HepG2 (cell line): ENCODE data around the gene ZFAND4. TPM values are rescaled to one million over a fixed set of nuclear protein-coding genes. Genes with fewer than 3 reads are reported as not detected.

Experiments used
- EEA1 ChIP-seq: sonication (generic); formaldehyde crosslinking; IDR thresholded peaks from 2 replicates; pipeline ENCODE4 v1.5.1; 2020; ENCODE audit warnings: mild to moderate bottlenecking, missing genetic modification reagents, borderline replicate concordance
- HOXA7 ChIP-seq: sonication (generic); formaldehyde crosslinking; IDR thresholded peaks from 2 replicates; pipeline ENCODE4 v1.8.1; 2022; ENCODE audit warnings: mild to moderate bottlenecking, missing genetic modification reagents, moderate library complexity
- KLF6 ChIP-seq: IDR thresholded peaks from 2 replicates; pipeline ENCODE4 v1.8.0; 2016; ENCODE audit warnings: missing biosample characterization, missing genetic modification reagents
- NAIF1 ChIP-seq: sonication (generic); formaldehyde crosslinking; IDR thresholded peaks from 2 replicates; pipeline ENCODE4 v1.5.0; 2020; ENCODE audit warnings: mild to moderate bottlenecking, missing genetic modification reagents, borderline replicate concordance
- NFE2L2 ChIP-seq: fragments of 150-350 bp; IDR thresholded peaks from 2 replicates; pipeline ENCODE4 v1.6.1; 2014; ENCODE audit warnings: low read length
- NONO ChIP-seq, 2 experiments: fragments of 450-650 bp in 1 of 2; sonication (generic) in 1 of 2; formaldehyde crosslinking in 1 of 2; IDR thresholded peaks in 1 of 2; conservative IDR thresholded peaks in 1 of 2; 2 replicates each; pipeline versions ENCODE4 v1.6.1 to v1.8.0; 2017 to 2022; ENCODE audit warnings: mild to moderate bottlenecking in 1 of 2, missing genetic modification reagents in 1 of 2, moderate library complexity in 1 of 2
- ONECUT2 ChIP-seq: sonication (generic); formaldehyde crosslinking; IDR thresholded peaks from 2 replicates; pipeline ENCODE4 v1.4.0; 2020; ENCODE audit warnings: missing genetic modification reagents
- SMARCC2 ChIP-seq: fragments of 450-650 bp; IDR thresholded peaks from 2 replicates; pipeline ENCODE4 v1.6.1; 2017; ENCODE audit warnings: antibody characterized with exemption, mild to moderate bottlenecking
- SSRP1 ChIP-seq: IDR thresholded peaks from 2 replicates; pipeline ENCODE4 v1.6.1; 2016; ENCODE audit warnings: control low read depth
- STAG1 ChIP-seq: sonication (generic); formaldehyde crosslinking; IDR thresholded peaks from 2 replicates; pipeline ENCODE4 v1.4.0; 2020; ENCODE audit warnings: missing genetic modification reagents
- ZNF547 ChIP-seq: sonication (generic); formaldehyde crosslinking; IDR thresholded peaks from 2 replicates; pipeline ENCODE4 v1.5.1; 2020; ENCODE audit warnings: mild to moderate bottlenecking, missing genetic modification reagents
- ZNF557 ChIP-seq: sonication (generic); formaldehyde crosslinking; IDR thresholded peaks from 2 replicates; pipeline ENCODE4 v1.4.0; 2020; ENCODE audit warnings: missing genetic modification reagents
- ZNF577 ChIP-seq: sonication (generic); formaldehyde crosslinking; IDR thresholded peaks from 2 replicates; pipeline ENCODE4 v1.4.0; 2020; ENCODE audit warnings: mild to moderate bottlenecking, low read depth, missing genetic modification reagents, borderline replicate concordance
- ZNF709 ChIP-seq: sonication (generic); formaldehyde crosslinking; IDR thresholded peaks from 2 replicates; pipeline ENCODE4 v1.5.0; 2020; ENCODE audit warnings: mild to moderate bottlenecking, missing genetic modification reagents
- ZSCAN21 ChIP-seq: sonication (generic); formaldehyde crosslinking; IDR thresholded peaks from 2 replicates; pipeline ENCODE4 v1.8.0; 2022; ENCODE audit warnings: mild to moderate bottlenecking, missing genetic modification reagents, moderate library complexity, borderline replicate concordance
- polyA plus RNA-seq, 8 experiments: library from polyadenylated mRNA; depleted of rRNA in 3 of 8; stranded (reverse) in 7 of 8; unstranded in 1 of 8; fragments of >200 nt; fragmentation: Illumina TruSeq in 4 of 8; extraction: Trizol in 4 of 8; gene quantifications; 2 replicates each; pipeline versions ENCODE4 v1.2.1 to v1.2.3, GENCODE V29; 2011 to 2016; ENCODE audit warnings: low read depth in 4 of 8, missing spikeins in 1 of 8, mixed read lengths in 1 of 8; ENCODE audit not compliant: insufficient read depth in 1 of 8
- total RNA-seq, 5 experiments: library from RNA; depleted of rRNA; stranded (reverse); fragments of >200 nt; fragmentation: Illumina TruSeq; extraction: Trizol; gene quantifications; 2 replicates each; pipeline ENCODE4 v1.2.3, GENCODE V29; 2016; ENCODE audit warnings: low read depth in 1 of 5
- TF ChIP-seq, protein P1 (sequence below), 2 experiments: sonication (generic) in 1 of 2; formaldehyde crosslinking in 1 of 2; IDR thresholded peaks; 2 replicates each; pipeline versions ENCODE4 v1.6.1 to v1.9.0; 2014 to 2022; ENCODE audit warnings: antibody characterized with exemption in 1 of 2, borderline replicate concordance in 1 of 2, inconsistent platforms in 1 of 2, low read depth in 1 of 2, missing genetic modification reagents in 1 of 2
- TF ChIP-seq, protein P2 (sequence below): IDR thresholded peaks from 2 replicates; pipeline ENCODE4 v1.6.1; 2016; ENCODE audit warnings: low read depth, missing genetic modification reagents, missing compliant biosample characterization

ZFAND4 gene
- total and polyA plus RNA-seq, 2 of the 13 experiments (the other 11 are each of a cell fraction or from before 2014, with no cell fraction given), result 2.9 to 9.2 TPM

DNA sequence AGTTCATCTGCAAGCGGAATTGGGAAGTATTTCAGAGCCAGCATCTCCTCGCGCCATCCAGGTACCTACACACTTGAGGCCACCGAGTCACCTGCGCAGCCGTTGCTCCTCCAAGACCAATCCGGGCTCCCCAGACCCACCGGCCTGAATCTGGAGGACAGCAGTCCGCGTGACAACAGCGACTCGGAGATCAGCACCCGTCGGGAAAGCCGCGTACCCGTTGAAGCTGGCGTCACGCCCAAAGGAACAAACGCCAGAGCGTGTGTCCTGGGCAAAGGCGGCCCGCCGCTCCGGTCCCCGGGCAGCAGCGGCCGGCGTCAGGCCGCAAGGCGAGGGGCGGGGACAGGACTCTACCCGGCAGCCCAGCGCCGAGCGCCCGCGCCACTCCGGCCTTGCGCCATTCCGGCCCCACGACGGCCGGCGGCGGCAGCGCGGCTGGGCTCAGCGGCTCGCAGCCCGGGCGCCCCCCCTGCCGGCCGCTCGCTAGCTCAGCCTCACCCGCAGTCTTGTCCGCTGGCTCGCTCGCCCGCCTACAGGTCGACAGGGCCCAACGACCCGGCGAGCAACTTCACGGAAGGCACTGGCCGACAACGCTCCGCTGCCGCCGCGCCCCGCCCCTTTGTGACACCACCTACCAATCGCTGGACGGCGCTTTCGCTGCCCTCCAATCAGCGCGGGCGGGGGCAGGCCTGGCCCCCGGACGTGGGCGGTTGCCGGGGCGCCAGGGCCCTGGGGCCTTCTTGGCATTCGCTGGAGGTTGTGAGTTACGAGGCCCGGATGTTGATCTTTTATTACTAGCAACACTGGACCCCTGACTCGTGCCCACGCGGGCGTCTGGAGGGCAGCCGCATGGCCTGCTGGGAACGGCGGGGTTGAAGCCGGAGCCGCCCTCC is at the start of gene ZFAND4 (continued):
- TF ChIP-seq, protein P1, sequence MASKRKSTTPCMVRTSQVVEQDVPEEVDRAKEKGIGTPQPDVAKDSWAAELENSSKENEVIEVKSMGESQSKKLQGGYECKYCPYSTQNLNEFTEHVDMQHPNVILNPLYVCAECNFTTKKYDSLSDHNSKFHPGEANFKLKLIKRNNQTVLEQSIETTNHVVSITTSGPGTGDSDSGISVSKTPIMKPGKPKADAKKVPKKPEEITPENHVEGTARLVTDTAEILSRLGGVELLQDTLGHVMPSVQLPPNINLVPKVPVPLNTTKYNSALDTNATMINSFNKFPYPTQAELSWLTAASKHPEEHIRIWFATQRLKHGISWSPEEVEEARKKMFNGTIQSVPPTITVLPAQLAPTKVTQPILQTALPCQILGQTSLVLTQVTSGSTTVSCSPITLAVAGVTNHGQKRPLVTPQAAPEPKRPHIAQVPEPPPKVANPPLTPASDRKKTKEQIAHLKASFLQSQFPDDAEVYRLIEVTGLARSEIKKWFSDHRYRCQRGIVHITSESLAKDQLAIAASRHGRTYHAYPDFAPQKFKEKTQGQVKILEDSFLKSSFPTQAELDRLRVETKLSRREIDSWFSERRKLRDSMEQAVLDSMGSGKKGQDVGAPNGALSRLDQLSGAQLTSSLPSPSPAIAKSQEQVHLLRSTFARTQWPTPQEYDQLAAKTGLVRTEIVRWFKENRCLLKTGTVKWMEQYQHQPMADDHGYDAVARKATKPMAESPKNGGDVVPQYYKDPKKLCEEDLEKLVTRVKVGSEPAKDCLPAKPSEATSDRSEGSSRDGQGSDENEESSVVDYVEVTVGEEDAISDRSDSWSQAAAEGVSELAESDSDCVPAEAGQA (IDR thresholded peaks at IDR 0.05; ENCODE audit: low read depth), result no peak
- TF ChIP-seq, protein P1 (CRISPR knock-in tag; IDR thresholded peaks at IDR 0.05; ENCODE audit: borderline replicate concordance), result 0 out of 2 replicates have a peak, but pooled peaks have one; percentile 20
- TF ChIP-seq EEA1 (no peak), ZSCAN21 (peak; percentile 35; the same call in 1 of the 2 replicates), NONO (IDR thresholded peaks at IDR 0.05) (no peak), NONO (CRISPR knock-in tag; conservative IDR thresholded peaks at IDR 0.05) (no peak), HOXA7 (no peak), NFE2L2 (no peak), ZNF557 (CRISPR knock-in tag) (peak; percentile 75; the same call in 1 of the 2 replicates), ONECUT2 (CRISPR knock-in tag) (no peak), SSRP1 (CRISPR knock-in tag) (no peak), STAG1 (CRISPR knock-in tag) (peak; percentile 79), ZNF577 (CRISPR knock-in tag) (no peak), ZNF547 (CRISPR knock-in tag) (peak; percentile 76; the same call in 1 of the 2 replicates), KLF6 (CRISPR knock-in tag) (0 out of 2 replicates have a peak, but pooled peaks have one; percentile 36), NAIF1 (CRISPR knock-in tag) (peak; percentile 19; the same call in 1 of the 2 replicates), ZNF709 (CRISPR knock-in tag) (peak; percentile 61; the same call in 1 of the 2 replicates), SMARCC2 (no peak)
- TF ChIP-seq, protein P2, sequence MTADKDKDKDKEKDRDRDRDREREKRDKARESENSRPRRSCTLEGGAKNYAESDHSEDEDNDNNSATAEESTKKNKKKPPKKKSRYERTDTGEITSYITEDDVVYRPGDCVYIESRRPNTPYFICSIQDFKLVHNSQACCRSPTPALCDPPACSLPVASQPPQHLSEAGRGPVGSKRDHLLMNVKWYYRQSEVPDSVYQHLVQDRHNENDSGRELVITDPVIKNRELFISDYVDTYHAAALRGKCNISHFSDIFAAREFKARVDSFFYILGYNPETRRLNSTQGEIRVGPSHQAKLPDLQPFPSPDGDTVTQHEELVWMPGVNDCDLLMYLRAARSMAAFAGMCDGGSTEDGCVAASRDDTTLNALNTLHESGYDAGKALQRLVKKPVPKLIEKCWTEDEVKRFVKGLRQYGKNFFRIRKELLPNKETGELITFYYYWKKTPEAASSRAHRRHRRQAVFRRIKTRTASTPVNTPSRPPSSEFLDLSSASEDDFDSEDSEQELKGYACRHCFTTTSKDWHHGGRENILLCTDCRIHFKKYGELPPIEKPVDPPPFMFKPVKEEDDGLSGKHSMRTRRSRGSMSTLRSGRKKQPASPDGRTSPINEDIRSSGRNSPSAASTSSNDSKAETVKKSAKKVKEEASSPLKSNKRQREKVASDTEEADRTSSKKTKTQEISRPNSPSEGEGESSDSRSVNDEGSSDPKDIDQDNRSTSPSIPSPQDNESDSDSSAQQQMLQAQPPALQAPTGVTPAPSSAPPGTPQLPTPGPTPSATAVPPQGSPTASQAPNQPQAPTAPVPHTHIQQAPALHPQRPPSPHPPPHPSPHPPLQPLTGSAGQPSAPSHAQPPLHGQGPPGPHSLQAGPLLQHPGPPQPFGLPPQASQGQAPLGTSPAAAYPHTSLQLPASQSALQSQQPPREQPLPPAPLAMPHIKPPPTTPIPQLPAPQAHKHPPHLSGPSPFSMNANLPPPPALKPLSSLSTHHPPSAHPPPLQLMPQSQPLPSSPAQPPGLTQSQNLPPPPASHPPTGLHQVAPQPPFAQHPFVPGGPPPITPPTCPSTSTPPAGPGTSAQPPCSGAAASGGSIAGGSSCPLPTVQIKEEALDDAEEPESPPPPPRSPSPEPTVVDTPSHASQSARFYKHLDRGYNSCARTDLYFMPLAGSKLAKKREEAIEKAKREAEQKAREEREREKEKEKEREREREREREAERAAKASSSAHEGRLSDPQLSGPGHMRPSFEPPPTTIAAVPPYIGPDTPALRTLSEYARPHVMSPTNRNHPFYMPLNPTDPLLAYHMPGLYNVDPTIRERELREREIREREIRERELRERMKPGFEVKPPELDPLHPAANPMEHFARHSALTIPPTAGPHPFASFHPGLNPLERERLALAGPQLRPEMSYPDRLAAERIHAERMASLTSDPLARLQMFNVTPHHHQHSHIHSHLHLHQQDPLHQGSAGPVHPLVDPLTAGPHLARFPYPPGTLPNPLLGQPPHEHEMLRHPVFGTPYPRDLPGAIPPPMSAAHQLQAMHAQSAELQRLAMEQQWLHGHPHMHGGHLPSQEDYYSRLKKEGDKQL, result no peak; the same call in 1 of the 2 replicates
